ENCODE measurements around the gene IFITM2.

- no peak for TF ChIP-seq CTCF (IDR thresholded peaks at IDR 0.05)
- TF ChIP-seq, protein P1, sequence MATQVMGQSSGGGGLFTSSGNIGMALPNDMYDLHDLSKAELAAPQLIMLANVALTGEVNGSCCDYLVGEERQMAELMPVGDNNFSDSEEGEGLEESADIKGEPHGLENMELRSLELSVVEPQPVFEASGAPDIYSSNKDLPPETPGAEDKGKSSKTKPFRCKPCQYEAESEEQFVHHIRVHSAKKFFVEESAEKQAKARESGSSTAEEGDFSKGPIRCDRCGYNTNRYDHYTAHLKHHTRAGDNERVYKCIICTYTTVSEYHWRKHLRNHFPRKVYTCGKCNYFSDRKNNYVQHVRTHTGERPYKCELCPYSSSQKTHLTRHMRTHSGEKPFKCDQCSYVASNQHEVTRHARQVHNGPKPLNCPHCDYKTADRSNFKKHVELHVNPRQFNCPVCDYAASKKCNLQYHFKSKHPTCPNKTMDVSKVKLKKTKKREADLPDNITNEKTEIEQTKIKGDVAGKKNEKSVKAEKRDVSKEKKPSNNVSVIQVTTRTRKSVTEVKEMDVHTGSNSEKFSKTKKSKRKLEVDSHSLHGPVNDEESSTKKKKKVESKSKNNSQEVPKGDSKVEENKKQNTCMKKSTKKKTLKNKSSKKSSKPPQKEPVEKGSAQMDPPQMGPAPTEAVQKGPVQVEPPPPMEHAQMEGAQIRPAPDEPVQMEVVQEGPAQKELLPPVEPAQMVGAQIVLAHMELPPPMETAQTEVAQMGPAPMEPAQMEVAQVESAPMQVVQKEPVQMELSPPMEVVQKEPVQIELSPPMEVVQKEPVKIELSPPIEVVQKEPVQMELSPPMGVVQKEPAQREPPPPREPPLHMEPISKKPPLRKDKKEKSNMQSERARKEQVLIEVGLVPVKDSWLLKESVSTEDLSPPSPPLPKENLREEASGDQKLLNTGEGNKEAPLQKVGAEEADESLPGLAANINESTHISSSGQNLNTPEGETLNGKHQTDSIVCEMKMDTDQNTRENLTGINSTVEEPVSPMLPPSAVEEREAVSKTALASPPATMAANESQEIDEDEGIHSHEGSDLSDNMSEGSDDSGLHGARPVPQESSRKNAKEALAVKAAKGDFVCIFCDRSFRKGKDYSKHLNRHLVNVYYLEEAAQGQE (IDR thresholded peaks at IDR 0.05; ENCODE audit: low read depth, low read length), result no peak
- no peak for TF ChIP-seq POLR2AphosphoS5 (IDR thresholded peaks at IDR 0.05; ENCODE audit: low read depth, low read length)
Measured at GRCh38 chr11:352456-353031, 44.9 kb downstream of the IFITM2 start.
